K562 (cell line): ENCODE measurements around the gene ZDHHC19. TPM values are rescaled to one million over a fixed set of nuclear protein-coding genes. Genes with fewer than 3 reads are reported as not detected.

Source experiments
- CHD2 ChIP-seq: IDR thresholded peaks from 2 replicates; pipeline ENCODE4 v1.6.1; 2011; ENCODE audit warnings: low read depth, low read length
- CREB1 ChIP-seq, 2 experiments: sonication (generic) in 1 of 2; formaldehyde crosslinking in 1 of 2; IDR thresholded peaks; 2 replicates each; pipeline versions ENCODE4 v1.6.1 to v1.8.0; 2012 to 2022; ENCODE audit warnings: inconsistent platforms in 1 of 2, mild to moderate bottlenecking in 1 of 2, missing genetic modification reagents in 1 of 2, moderate library complexity in 1 of 2
- EGR1 ChIP-seq: fragments of 450-650 bp; conservative IDR thresholded peaks from 2 replicates; pipeline ENCODE4 v1.6.1; 2017; ENCODE audit warnings: mild to moderate bottlenecking
- ETS1 ChIP-seq: conservative IDR thresholded peaks from 2 replicates; pipeline ENCODE4 v1.6.1; 2011; ENCODE audit warnings: low read depth, mild to moderate bottlenecking, low read length; ENCODE audit not compliant: control insufficient read depth
- MBD1 ChIP-seq: fragments of 250-450 bp; sonication (Bioruptor Pico); IDR thresholded peaks from 2 replicates; pipeline ENCODE4 v1.8.0; 2022; ENCODE audit warnings: inconsistent platforms
- MNT ChIP-seq, 2 experiments: fragments of 450-650 bp; conservative IDR thresholded peaks; 2 replicates each; pipeline ENCODE4 v1.6.1; 2017; ENCODE audit warnings: mild to moderate bottlenecking in 2 of 2, moderate library complexity in 2 of 2
- MTA3 ChIP-seq: fragments of 450-650 bp; formaldehyde crosslinking; IDR thresholded peaks from 2 replicates; pipeline ENCODE4 v1.6.1; 2017; ENCODE audit warnings: mild to moderate bottlenecking, borderline replicate concordance
- MXI1 ChIP-seq: IDR thresholded peaks from 2 replicates; pipeline ENCODE4 v1.6.1; 2011; ENCODE audit warnings: low read depth, mild to moderate bottlenecking, improper control_type of control experiment, low read length
- NCOR1 ChIP-seq: fragments of 450-650 bp; IDR thresholded peaks from 2 replicates; pipeline ENCODE4 v1.6.1; 2016; ENCODE audit warnings: mild to moderate bottlenecking, moderate library complexity
- NFXL1 ChIP-seq: fragments of 450-650 bp; formaldehyde crosslinking; IDR thresholded peaks from 2 replicates; pipeline ENCODE4 v1.4.0; 2021; ENCODE audit warnings: mild to moderate bottlenecking
- PHF8 ChIP-seq: fragments of 200-600 bp; sonication (generic); IDR thresholded peaks from 2 replicates; pipeline ENCODE4 v1.6.1; 2012; ENCODE audit warnings: mixed run types, mild to moderate bottlenecking, inconsistent platforms, low read length, moderate library complexity, borderline replicate concordance
- POLR2G ChIP-seq: fragments of 200-400 bp; formaldehyde crosslinking; IDR thresholded peaks from 2 replicates; pipeline ENCODE4 v1.6.1; 2017; ENCODE audit warnings: low read depth, mild to moderate bottlenecking, antibody characterized with exemption, low read length, moderate library complexity
- PPARD ChIP-seq: fragments of 250-450 bp; sonication (Bioruptor Pico); IDR thresholded peaks from 2 replicates; pipeline ENCODE4 v1.8.0; 2022; ENCODE audit warnings: inconsistent platforms, mild to moderate bottlenecking, moderate library complexity
- PTBP1 ChIP-seq: fragments of 200-400 bp; formaldehyde crosslinking; IDR thresholded peaks from 2 replicates; pipeline ENCODE4 v1.6.1; 2017; ENCODE audit warnings: low read depth, low read length
- RBM34 ChIP-seq: fragments of 200-400 bp; formaldehyde crosslinking; IDR thresholded peaks from 2 replicates; pipeline ENCODE4 v1.6.1; 2018; ENCODE audit warnings: low read length, borderline replicate concordance; ENCODE audit not compliant: insufficient read depth
- ZKSCAN3 ChIP-seq: fragments of 250-450 bp; sonication (Bioruptor Pico); IDR thresholded peaks from 2 replicates; pipeline ENCODE4 v1.4.0; 2020
- ZNF217 ChIP-seq: sonication (generic); formaldehyde crosslinking; IDR thresholded peaks from 2 replicates; pipeline ENCODE4 v1.8.0; 2022; ENCODE audit warnings: mild to moderate bottlenecking, missing genetic modification reagents
- ZNF592 ChIP-seq: fragments of 450-650 bp; IDR thresholded peaks from 2 replicates; pipeline ENCODE4 v1.6.1; 2017; ENCODE audit warnings: antibody characterized with exemption, mild to moderate bottlenecking
- polyA plus RNA-seq, 8 experiments: library from polyadenylated mRNA; depleted of rRNA in 4 of 8; stranded (reverse) in 5 of 8; unstranded in 3 of 8; fragments of >200 nt; fragmentation: Nextera tagmentation in 2 of 8; fragmentation: Illumina TruSeq in 1 of 8; extraction: Ambion mirVana in 2 of 8; extraction: Trizol in 1 of 8; gene quantifications; 2 replicates each; pipeline versions ENCODE4 v1.2.1 to v1.2.3, GENCODE V29; 2011 to 2014; ENCODE audit warnings: inconsistent platforms in 1 of 8, missing spikeins in 1 of 8
- total RNA-seq, 7 experiments: library from RNA; depleted of rRNA in 6 of 7; stranded (reverse); fragments of >200 nt in 6 of 7; fragmentation: Illumina TruSeq in 2 of 7; extraction: Trizol in 2 of 7; gene quantifications; 2 replicates each; pipeline versions ENCODE4 v1.2.1 to v1.2.3, GENCODE V29; 2011 to 2021; ENCODE audit warnings: low replicate concordance in 1 of 7

Gene ZDHHC19
- total and polyA plus RNA-seq, 9 of the 15 experiments (the other 6 are each of a cell fraction or from before 2014, with no cell fraction given), result 0.40 to 5.5 (median 1.1) TPM

GRCh38 chr3:196179380-196180308 is 31.6 kb downstream of the ZDHHC19 start (continued):
- TF ChIP-seq ZNF592 (peak; percentile 85), CHD2 (no peak), ZNF217 (CRISPR knock-in tag) (no peak), PTBP1 (no peak), NCOR1 (no peak), EGR1 (peak; percentile 52), MTA3 (peak; percentile 41; the same call in 1 of the 2 replicates), MNT (conservative IDR thresholded peaks at IDR 0.05) (peak in 1 of 2 experiments; percentile 23; a peak in 1 of 4 replicates), RBM34 (no peak), MXI1 (no peak), MBD1 (CRISPR knock-in tag) (no peak), PPARD (CRISPR knock-in tag) (no peak), ZKSCAN3 (no peak), CREB1 (IDR thresholded peaks at IDR 0.05) (no peak), CREB1 (CRISPR knock-in tag; IDR thresholded peaks at IDR 0.05) (peak; percentile 44; the same call in 1 of the 2 replicates), NFXL1 (CRISPR knock-in tag) (no peak), POLR2G (peak; percentile 53; the same call in 1 of the 2 replicates), ETS1 (no peak), PHF8 (peak; percentile 17; the same call in 1 of the 2 replicates)
